WTC11 (cell line): ENCODE data around the gene OPCML. TPM values are rescaled to one million over a fixed set of nuclear protein-coding genes. Genes with fewer than 3 reads are reported as not detected.

Experiments used
- ATAC-seq: fragments of 200-7000 bp; cut with Tn5 transposase; 2 replicates; pipeline ENCODE4 v1.10.0; 2021; ENCODE audit warnings: mild to moderate bottlenecking, moderate library complexity
- CTCF ChIA-PET: fragments of 300-600 bp; sonication (Branson Sonifier 250); formaldehyde crosslinking; loops from one replicate; lab custom pipeline; 2021; ENCODE audit warnings: antibody characterized with exemption; lab: Charles Lee
- POLR2A ChIA-PET: fragments of 350-600 bp; sonication (Branson Sonifier 250); formaldehyde crosslinking; loops from one replicate; lab custom pipeline; 2021; ENCODE audit warnings: antibody characterized with exemption; lab: Charles Lee
- DNase-seq: peaks from one replicate; pipeline ENCODE4 v3.0.0; 2021; ENCODE audit warnings: low spot score
- H3K27ac Mint-ChIP-seq: 2 replicates; pipeline ENCODE4 v1.8.0; 2021; ENCODE audit warnings: mixed read lengths
- H3K27me3 Mint-ChIP-seq: 2 replicates; pipeline ENCODE4 v1.8.0; 2021; ENCODE audit warnings: low read depth, mild to moderate bottlenecking, moderate library complexity, mixed read lengths
- H3K36me3 Mint-ChIP-seq: 2 replicates; pipeline ENCODE4 v1.8.0; 2021; ENCODE audit warnings: mixed read lengths
- H3K4me1 Mint-ChIP-seq: 2 replicates; pipeline ENCODE4 v1.8.0; 2022; ENCODE audit warnings: mixed read lengths
- H3K4me3 Mint-ChIP-seq: 2 replicates; pipeline ENCODE4 v1.8.0; 2021; ENCODE audit warnings: mild to moderate bottlenecking, moderate library complexity, mixed read lengths
- H3K9me3 Mint-ChIP-seq: 2 replicates; pipeline ENCODE4 v1.8.0; 2021; ENCODE audit warnings: mixed read lengths
- AFF4 ChIP-seq: sonication (generic); formaldehyde crosslinking; IDR thresholded peaks from 2 replicates; pipeline ENCODE4 v1.8.1; 2023; ENCODE audit warnings: mild to moderate bottlenecking, missing genetic modification reagents, borderline replicate concordance
- CBFB ChIP-seq: sonication (generic); formaldehyde crosslinking; IDR thresholded peaks from 2 replicates; pipeline ENCODE4 v1.8.1; 2022; ENCODE audit warnings: mild to moderate bottlenecking, low read depth, missing genetic modification reagents
- CTCF ChIP-seq: fragments of 200-600 bp; IDR thresholded peaks from 2 replicates; pipeline ENCODE4 v1.8.0; 2022; ENCODE audit warnings: antibody characterized with exemption
- E2F5 ChIP-seq: sonication (generic); formaldehyde crosslinking; IDR thresholded peaks from 2 replicates; pipeline ENCODE4 v1.8.1; 2022; ENCODE audit warnings: mild to moderate bottlenecking, moderate library complexity, missing genetic modification reagents
- ERG ChIP-seq: fragments of 250-450 bp; sonication (Bioruptor Pico); IDR thresholded peaks from 2 replicates; pipeline ENCODE4 v1.8.0; 2021; ENCODE audit warnings: mild to moderate bottlenecking
- IRF1 ChIP-seq: sonication (generic); formaldehyde crosslinking; IDR thresholded peaks from 2 replicates; pipeline ENCODE4 v1.8.0; 2023; ENCODE audit warnings: missing genetic modification reagents
- MAX ChIP-seq: sonication (generic); formaldehyde crosslinking; IDR thresholded peaks from 2 replicates; pipeline ENCODE4 v1.8.0; 2022; ENCODE audit warnings: mild to moderate bottlenecking, missing genetic modification reagents
- NR3C1 ChIP-seq: sonication (generic); formaldehyde crosslinking; conservative IDR thresholded peaks from 2 replicates; pipeline ENCODE4 v1.8.1; 2023; ENCODE audit warnings: low read depth, mild to moderate bottlenecking, missing genetic modification reagents
- STAT6 ChIP-seq: sonication (generic); formaldehyde crosslinking; conservative IDR thresholded peaks from 2 replicates; pipeline ENCODE4 v1.8.1; 2023; ENCODE audit warnings: mild to moderate bottlenecking, low read depth, missing genetic modification reagents, moderate library complexity
- USF1 ChIP-seq: sonication (generic); formaldehyde crosslinking; IDR thresholded peaks from 2 replicates; pipeline ENCODE4 v1.8.0; 2022; ENCODE audit warnings: mild to moderate bottlenecking, missing genetic modification reagents
- ZNF317 ChIP-seq: sonication (generic); formaldehyde crosslinking; IDR thresholded peaks from 2 replicates; pipeline ENCODE4 v1.8.1; 2023; ENCODE audit warnings: low read depth, mild to moderate bottlenecking, moderate library complexity, missing genetic modification reagents, borderline replicate concordance
- ZNF396 ChIP-seq: fragments of 250-450 bp; sonication (Bioruptor Pico); IDR thresholded peaks from 2 replicates; pipeline ENCODE4 v1.8.0; 2021; ENCODE audit warnings: mild to moderate bottlenecking, moderate library complexity, borderline replicate concordance
- total RNA-seq: library from RNA; stranded (reverse); gene quantifications from 3 replicates; pipeline ENCODE4 v1.2.3, GENCODE V29; 2021

OPCML gene
- total RNA-seq, 1 experiment from 2014 or later = 1.5 TPM

- TF ChIP-seq ZNF396 = no peak
- ATAC-seq (no peak), DNase-seq (no peak)
- H3K4me1 Mint-ChIP-seq = peaks cover 13% of the 10 kb centered on the region
- no peak overlapping the region for H3K27ac Mint-ChIP-seq
- H3K9me3 Mint-ChIP-seq = no peaks in the 10 kb centered on the region
- H3K4me3 Mint-ChIP-seq = no peak overlapping the region
- H3K36me3 Mint-ChIP-seq = no peaks in the 10 kb centered on the region
- no peaks in the 10 kb centered on the region for H3K27me3 Mint-ChIP-seq
- ChIA-PET POLR2A (interaction anchor here (0.6 kb wide), 1 partner anchor 117 kb away, joined by 3 read pairs; no protein-coding TSS in a partner anchor), CTCF (no interaction called here)
Observed at GRCh38 chr11:133522344-133522743, 10.0 kb downstream of the OPCML start.

GRCh38 chr11:133521502-133521901, 10.8 kb downstream of the OPCML start:
- H3K4me3 Mint-ChIP-seq = no peak overlapping the region
- H3K27ac Mint-ChIP-seq = no peak overlapping the region
- ChIA-PET CTCF (interaction anchor here (1.1 kb wide), 1 partner anchor 8 kb away, joined by 3 read pairs; no protein-coding TSS in a partner anchor), POLR2A (no interaction called here)
- ATAC-seq (no peak), DNase-seq (no peak)
- H3K9me3 Mint-ChIP-seq = no peaks in the 10 kb centered on the region
- peaks cover 13% of the 10 kb centered on the region for H3K4me1 Mint-ChIP-seq
- H3K27me3 Mint-ChIP-seq = no peaks in the 10 kb centered on the region
- TF ChIP-seq CBFB (CRISPR knock-in tag) = no peak
- no peak for TF ChIP-seq AFF4 (CRISPR knock-in tag)
- no peak for TF ChIP-seq ERG
- no peak for TF ChIP-seq USF1 (CRISPR knock-in tag)
- TF ChIP-seq NR3C1 (CRISPR knock-in tag) = no peak
- no peak for TF ChIP-seq IRF1 (CRISPR knock-in tag)
- no peak for TF ChIP-seq STAT6
- TF ChIP-seq E2F5 (CRISPR knock-in tag) = no peak
- no peak for TF ChIP-seq ZNF317 (CRISPR knock-in tag)
- TF ChIP-seq MAX (CRISPR knock-in tag) = no peak
- TF ChIP-seq CTCF = no peak
- H3K36me3 Mint-ChIP-seq = no peaks in the 10 kb centered on the region
